ENCODE data around the gene ASIC4.

The ASIC4 gene

DNA sequence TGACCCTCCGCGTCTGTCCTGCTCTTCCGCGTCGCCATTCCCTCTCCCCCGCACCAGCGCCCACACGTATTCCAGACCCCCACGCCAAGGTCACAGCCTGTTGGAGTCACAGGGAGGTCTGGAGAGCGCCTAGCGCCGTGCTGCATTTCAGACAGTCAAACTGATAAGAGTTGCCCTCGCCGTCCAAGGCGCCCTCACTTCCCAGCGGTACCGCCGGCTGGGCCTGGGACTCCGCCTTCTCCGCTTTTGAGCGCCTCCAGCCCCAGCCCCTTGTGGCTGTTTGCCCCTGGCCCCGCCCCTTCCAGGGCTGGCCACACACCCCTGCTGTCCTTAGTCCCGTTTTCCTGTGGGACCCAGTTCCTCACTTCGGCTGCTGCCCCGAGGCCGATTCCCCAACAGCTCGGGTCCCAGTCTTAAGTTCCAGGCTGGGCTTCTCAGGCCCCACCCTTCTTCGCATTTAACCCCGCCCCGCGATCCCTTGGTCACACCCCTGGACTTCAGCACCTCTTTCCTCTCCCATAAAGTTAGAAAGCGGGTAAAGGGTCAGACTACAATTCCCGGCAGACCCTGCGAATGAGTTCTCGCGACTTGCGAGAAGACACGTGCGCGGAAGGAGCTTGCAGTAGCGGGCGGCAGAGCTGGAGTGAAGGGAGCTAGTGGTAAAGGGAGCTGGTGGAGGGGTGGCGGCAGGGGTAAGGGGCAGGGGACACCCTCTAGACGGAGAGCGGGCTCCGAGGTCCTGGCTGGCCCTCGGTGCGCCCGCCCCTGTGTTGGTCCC is 15.8 kb upstream of the ASIC4 start, which contains the start of gene GMPPA:
TSS of gene GMPPA (plus strand) at position 612 of the 778 bp plus-strand sequence. CDS start 1,085 bp downstream, outside the sequence.
- DNase-seq, result peak; percentile 97

DNA sequence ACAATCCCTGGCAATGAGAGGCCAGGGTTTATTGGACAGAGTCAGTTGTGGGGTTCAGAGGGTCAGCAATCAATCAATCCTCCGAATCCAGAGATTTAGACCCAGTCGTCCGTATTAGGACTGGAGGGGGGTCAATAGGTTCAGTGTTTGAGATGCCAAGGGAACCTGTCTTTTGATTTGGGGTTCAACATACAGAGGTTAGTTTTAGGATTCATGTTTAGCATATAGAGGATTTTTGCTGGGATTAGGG is 15.3 kb upstream of the ASIC4 start:
- no peak for DNase-seq

GRCh38 chr2:219499555-219499954 is 14.7 kb upstream of the ASIC4 start:
- DNase-seq, result no peak

DNA sequence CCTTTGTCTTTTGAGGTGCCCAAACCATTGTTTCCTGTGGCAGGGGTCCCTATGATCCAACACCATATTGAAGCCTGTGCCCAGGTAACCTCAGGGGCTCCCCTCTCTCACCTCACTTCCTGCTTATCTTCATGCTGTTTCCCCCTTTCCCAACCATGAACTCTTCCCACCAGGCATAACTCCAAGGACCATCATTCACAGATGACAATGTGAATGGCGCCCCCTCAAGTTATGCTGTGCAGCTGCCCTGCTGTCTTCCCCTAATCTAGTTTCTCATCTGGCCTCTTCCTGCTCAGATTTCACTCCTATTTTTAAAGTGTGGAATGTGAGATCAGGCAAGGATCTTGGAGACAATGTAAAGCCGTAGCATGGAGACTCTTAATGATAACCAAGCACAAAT is 14.1 kb upstream of the ASIC4 start:
- no peak for DNase-seq

- DNase-seq, result no peak
These were observed 12.4 kb upstream of the ASIC4 start for GRCh38 chr2:219501849-219502248.

- no peak for DNase-seq
These were observed 11.7 kb upstream of the ASIC4 start for GRCh38 chr2:219502618-219503017.

GRCh38 chr2:219505585-219505984 is 8.7 kb upstream of the ASIC4 start:
- DNase-seq, result no peak

- DNase-seq, result no peak
These were observed 8.0 kb upstream of the ASIC4 start for GRCh38 chr2:219506153-219506801.

GRCh38 chr2:219506802-219507526 is 7.3 kb upstream of the ASIC4 start:
- no peak for DNase-seq

- DNase-seq, result no peak
These were observed 6.5 kb upstream of the ASIC4 start for GRCh38 chr2:219507581-219508443.

GRCh38 chr2:219508444-219508734 is 5.9 kb upstream of the ASIC4 start:
- DNase-seq, result no peak

DNA sequence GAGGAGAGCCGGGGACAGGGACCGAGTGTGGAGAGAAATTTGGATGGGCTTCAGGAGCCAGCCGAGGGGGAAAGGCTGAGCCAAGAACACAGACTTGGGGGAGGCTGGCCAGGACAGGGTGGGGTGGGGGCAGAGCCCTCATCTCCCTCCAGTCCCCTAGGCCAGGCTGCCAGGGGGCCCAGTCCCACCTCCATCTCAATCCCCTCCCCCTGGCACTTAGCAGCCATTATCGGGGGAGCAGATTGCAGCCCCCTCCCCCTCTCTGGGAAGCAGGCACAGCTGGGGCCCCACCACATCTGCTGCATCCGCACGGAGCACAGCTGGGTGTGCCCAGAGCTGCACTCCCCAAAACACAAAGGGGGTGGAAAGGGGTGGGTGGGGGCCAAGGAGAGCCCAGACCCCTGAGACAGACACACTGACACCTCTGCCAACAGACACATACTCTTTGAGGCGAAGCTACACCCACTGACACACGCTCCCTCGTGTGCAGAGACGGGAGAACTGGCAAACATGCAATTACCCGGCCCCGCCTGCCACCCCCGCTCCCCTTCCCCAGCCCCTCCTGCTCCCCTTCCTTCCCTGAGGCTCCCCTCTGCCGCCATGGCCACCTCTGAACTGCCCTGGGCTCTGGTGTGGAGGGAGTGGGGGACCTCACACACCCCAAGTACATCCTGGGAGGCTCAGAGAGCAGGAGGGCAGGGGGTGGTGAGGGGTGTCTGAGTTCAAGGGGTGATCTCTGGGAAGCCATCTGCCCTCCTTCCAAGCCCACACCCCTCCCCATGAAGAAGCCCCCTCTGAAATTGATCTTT is 5.1 kb upstream of the ASIC4 start:
- no peak for DNase-seq

GRCh38 chr2:219509780-219510511 is 4.3 kb upstream of the ASIC4 start:
- peak; percentile 56 for DNase-seq

DNA sequence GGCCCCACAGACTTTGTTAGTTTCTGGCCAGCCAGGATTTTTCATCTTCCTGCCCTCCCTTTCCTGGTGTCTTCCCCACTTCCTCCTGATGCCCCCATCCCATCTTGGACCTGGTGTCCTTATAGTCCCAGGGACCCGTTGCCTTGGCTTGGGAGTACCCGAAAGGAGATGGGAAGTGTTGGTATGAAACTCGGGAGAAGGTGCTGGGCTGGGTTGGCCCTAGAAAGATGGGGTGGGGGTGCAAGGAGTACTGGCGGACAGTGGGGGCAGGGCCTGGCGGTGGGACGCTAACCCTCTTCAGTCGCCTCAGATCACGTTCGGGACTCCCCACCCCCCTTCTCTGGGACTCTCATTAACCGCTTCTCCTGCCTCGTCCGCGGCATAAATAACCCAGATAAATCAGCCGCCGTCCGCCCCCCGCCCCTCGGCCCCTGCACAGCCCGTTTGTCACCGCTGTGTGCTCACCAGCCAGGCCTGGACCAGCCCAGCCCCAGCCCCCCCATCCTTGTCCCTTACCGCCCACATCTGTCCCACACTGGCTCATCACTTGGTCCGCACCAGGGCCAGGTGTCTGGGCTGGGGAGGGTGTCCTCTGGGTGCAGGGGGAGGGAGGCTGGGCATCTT is 3.7 kb upstream of the ASIC4 start:
- DNase-seq, result no peak

- no peak for DNase-seq
These were observed 2.5 kb upstream of the ASIC4 start for GRCh38 chr2:219511547-219512325.

GRCh38 chr2:219512524-219513216 is 1.6 kb upstream of the ASIC4 start:
- no peak for DNase-seq

DNA sequence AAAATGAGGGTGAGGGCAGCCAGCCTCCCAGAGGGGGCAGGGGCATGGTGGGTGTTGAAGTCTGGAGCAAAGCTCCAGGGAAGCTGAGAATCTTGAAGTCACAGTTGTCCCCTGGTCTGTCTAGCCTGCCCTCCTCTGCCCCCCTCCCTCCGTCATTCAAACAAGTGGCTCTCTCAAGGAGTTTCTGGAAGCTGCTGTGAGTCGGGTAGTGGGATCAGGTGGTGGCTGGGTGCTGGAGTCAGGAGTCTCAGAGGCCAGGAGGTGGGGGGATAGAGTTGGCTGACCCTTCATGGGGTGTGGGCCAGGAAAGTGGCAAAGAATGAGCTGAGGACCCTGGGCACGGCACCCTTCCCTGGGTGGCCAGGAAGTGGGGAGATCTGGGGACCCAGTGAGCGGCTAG is 495 bp upstream of the ASIC4 start:
- no peak for DNase-seq

- DNase-seq, result no peak
These were observed 554 bp downstream of the ASIC4 start for GRCh38 chr2:219514836-219515235.

- no peak for DNase-seq
These were observed 1.8 kb downstream of the ASIC4 start for GRCh38 chr2:219515874-219516629.

Measured in NCI-H345 (cell line).